ENCODE measurements around the gene DDX19B.

- TF ChIP-seq CTCF (conservative IDR thresholded peaks at IDR 0.05) (no peak), ZFX (IDR thresholded peaks at IDR 0.05) (no peak)
Observed at GRCh38 chr16:70342016-70342415, 43.0 kb downstream of the DDX19B start.
